ENCODE data around the gene ANK2.
A peak's percentile ranks its signal among the peaks of the same experiment; 100 is the strongest.

The ANK2 gene

DNA sequence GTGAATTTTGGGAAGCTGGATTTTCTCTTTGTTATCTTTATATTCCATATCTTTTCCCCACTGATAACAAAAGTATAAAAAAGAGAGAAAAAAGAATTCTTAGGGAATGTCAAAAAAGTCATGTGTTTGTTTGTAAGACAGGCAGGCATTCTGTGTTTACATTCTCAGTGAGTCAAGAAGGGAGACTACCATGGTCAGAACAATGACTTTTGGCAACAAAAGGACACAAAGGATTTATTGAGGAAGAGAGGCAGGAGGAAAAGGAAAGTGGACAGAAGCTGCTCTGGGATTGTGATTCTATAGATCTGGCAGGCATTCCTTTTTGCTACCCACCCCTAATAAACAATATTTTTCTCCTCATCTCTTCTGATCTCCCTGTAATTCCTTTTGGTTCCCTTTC is 5.9 kb upstream of the ANK2 start:
- no peak overlapping the region for H3K4me3 ChIP-seq (ENCODE audit: low read depth, low read length)
- TF ChIP-seq, protein P1, sequence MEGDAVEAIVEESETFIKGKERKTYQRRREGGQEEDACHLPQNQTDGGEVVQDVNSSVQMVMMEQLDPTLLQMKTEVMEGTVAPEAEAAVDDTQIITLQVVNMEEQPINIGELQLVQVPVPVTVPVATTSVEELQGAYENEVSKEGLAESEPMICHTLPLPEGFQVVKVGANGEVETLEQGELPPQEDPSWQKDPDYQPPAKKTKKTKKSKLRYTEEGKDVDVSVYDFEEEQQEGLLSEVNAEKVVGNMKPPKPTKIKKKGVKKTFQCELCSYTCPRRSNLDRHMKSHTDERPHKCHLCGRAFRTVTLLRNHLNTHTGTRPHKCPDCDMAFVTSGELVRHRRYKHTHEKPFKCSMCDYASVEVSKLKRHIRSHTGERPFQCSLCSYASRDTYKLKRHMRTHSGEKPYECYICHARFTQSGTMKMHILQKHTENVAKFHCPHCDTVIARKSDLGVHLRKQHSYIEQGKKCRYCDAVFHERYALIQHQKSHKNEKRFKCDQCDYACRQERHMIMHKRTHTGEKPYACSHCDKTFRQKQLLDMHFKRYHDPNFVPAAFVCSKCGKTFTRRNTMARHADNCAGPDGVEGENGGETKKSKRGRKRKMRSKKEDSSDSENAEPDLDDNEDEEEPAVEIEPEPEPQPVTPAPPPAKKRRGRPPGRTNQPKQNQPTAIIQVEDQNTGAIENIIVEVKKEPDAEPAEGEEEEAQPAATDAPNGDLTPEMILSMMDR (conservative IDR thresholded peaks at IDR 0.05; ENCODE audit: low read depth, low read length): no peak
- no peak for DNase-seq (ENCODE audit: low read depth)

DNA sequence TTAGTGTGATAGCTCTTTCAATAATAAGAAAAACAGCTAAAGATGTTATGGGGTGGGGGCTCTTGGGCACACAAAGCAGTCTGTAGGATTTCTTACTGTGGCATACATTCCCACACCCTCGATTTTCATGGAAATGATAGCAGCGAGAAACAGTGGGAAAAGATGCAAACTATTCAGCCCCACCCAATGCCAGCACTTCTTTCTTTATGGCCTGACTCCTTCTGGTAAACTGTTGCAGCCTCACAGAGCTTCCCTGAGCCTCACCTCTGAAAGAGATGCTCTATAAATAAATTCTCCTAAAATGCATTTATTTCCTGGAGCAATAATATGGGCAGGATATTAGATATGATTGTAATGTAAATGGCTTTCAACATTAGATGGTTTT is 910 bp downstream of the ANK2 start:
- TF ChIP-seq, protein P1 (conservative IDR thresholded peaks at IDR 0.05; ENCODE audit: low read depth, low read length): no peak
- no peak for DNase-seq (ENCODE audit: low read depth)
- H3K4me3 ChIP-seq (ENCODE audit: low read depth, low read length): no peak overlapping the region

DNA sequence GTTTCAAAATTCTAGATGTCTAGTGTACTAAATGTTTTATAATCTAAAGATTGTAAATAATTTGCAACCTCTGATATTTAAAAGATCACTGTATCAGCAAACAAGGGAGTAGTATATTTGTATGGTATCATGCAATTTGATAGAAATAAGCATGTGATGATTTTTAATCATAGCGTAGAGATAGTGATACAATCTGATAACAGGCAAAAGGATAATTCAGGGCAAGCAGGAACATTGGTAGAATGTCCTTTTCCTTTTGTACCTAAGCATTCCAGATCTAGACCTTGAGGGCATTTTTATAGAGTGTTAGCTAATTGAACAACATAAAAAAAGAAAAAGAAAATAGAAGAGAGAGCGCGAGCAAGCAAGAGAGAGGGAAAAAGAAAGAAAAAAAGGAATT is 1.4 kb downstream of the ANK2 start:
- TF ChIP-seq, protein P1 (conservative IDR thresholded peaks at IDR 0.05; ENCODE audit: low read depth, low read length): no peak
- H3K4me3 ChIP-seq (ENCODE audit: low read depth, low read length): no peak overlapping the region

DNA sequence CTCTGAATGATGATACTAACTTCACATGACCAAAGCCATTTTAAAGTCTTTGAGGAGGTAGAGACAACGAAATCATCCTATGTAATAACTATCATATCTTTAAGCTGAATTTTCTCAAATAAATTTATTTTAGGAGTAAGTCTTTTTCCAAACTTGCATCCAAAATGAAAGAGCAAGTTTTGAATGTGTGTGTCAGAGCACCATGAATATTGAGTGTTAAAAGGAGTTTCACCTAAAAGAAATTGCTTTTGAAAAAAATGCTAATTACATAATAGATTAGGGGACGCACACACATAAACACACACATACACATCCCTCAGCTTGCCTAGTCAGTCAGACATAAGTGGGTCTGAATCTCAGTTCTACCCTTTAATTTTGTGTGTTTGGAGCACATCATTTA is 1.9 kb downstream of the ANK2 start:
- no peak overlapping the region for H3K4me3 ChIP-seq (ENCODE audit: low read depth, low read length)
- TF ChIP-seq, protein P1 (conservative IDR thresholded peaks at IDR 0.05; ENCODE audit: low read depth, low read length): no peak
- DNase-seq (ENCODE audit: low read depth): no peak

More for the DNA sequence above, 1.4 kb downstream of the ANK2 start:
- DNase-seq (ENCODE audit: low read depth): no peak

DNA sequence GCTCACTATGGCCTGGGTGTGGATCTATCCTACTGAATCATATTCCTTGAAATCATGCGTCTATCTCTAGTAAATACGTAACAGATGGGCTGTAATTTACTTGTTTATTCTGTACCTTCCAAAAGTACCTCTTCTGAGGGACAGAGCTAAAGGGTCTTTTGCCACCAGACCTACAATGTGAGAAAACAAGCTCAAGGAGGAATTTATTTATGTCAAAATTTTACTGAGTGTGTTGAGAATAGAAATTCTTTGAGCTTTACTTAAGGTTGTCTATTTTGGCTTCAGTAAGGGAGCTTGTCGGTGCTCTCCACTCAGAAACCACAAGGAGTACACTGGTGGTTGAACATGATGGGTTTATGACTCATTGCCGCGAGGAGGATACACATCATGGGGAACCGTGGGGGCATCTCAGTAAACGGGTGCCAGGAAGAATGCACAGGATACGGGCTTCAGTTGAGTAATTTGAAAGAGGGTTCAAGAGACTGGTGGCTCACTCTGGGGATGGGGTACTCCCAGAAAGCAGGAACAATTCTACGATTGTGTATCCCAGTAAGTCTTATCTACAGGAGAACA is 3.0 kb downstream of the ANK2 start:
- H3K4me3 ChIP-seq (ENCODE audit: low read depth, low read length): no peak overlapping the region
- TF ChIP-seq, protein P1 (conservative IDR thresholded peaks at IDR 0.05; ENCODE audit: low read depth, low read length): no peak
- peak; percentile 17 for DNase-seq (ENCODE audit: low read depth)

- DNase-seq (ENCODE audit: low read depth): no peak
Observed at GRCh38 chr4:113053883-113054282, 4.4 kb downstream of the ANK2 start.

DNA sequence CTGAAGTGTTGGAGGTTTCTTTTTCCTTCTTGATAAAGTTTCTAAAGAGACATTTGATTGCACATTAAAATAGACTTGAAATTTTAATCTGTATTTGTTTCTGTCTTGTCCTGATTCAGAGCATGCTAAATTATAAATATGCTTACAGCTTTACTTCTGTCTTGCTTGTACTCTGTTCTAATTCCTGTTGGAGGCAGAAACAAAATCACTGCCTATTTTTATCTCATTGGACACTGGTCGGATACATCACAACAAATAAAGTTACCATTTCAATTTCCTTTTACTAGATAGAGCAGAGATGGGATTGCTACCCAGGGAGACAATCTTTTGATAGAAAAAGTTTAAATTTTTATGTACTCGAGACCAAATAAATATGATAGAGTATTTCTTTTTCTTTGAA is 6.9 kb downstream of the ANK2 start:
- TF ChIP-seq, protein P1 (conservative IDR thresholded peaks at IDR 0.05; ENCODE audit: low read depth, low read length): no peak
- no peak for DNase-seq (ENCODE audit: low read depth)

More at GRCh38 chr4:113053883-113054282, 4.4 kb downstream of the ANK2 start:
- H3K4me3 ChIP-seq (ENCODE audit: low read depth, low read length): no peak overlapping the region
- TF ChIP-seq, protein P1 (conservative IDR thresholded peaks at IDR 0.05; ENCODE audit: low read depth, low read length): no peak

More for the DNA sequence above, 6.9 kb downstream of the ANK2 start:
- H3K4me3 ChIP-seq (ENCODE audit: low read depth, low read length): no peak overlapping the region
